CMK (cell line): Measurements from ENCODE around the gene ATP8A2.
"Not testable (repeated sequence)": the region's sequence is repeated elsewhere in the genome, so short reads cannot be mapped to it uniquely, and the experiment has no call there.

Source experiments
- DNase-seq: peaks from one replicate; pipeline ENCODE4 v3.0.0-alpha.2; 2010; ENCODE audit warnings: low read depth

Gene ATP8A2

DNA sequence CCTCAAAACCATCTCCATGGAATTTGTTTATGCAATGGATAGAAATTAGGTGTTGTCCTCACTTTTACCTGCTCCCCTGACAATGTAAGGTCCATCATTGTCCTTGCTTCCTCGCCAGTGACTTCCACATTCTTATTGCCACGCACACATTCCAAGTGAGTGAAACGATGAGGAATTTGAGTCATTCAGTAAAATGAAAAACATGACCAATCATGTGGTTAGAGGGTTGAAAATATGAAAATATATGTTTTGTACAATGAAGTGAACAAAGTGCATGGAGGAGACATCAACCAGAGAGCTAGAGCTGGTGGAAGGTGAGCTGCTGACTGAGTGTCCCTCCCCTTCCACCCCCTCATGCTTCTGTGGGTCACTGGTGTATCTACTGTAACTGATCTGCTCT, 91.7 kb downstream of the ATP8A2 start:
- no peak for DNase-seq

DNA sequence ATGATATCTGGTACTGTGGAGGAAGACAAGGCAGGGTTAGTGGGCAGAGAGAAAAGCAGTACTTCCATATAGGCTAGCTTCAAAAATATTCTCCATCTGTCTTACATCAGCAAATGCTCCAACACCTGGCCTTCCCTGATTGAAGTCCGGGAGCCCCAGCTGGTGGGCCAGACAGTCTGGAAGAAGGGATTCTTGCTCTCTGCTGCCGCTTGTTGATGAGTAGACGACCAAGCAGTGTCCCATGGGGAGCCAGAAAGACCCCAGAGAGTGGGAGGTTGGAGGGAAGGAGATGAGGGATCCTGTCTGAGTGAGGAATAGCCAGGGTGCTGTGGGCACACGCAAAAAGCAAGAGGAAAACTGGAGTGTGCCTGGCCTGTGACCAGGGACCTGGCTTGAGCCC, 95.1 kb downstream of the ATP8A2 start:
- DNase-seq, result no peak

- DNase-seq, result no peak
Observed at GRCh38 chr13:25468325-25469168, 96.8 kb downstream of the ATP8A2 start.

GRCh38 chr13:25469169-25469525, 97.4 kb downstream of the ATP8A2 start:
- DNase-seq, result no peak

- DNase-seq, result no peak
Observed at GRCh38 chr13:25473864-25474263, 102.1 kb downstream of the ATP8A2 start.

- no peak for DNase-seq
Observed at GRCh38 chr13:25478186-25478585, 106.4 kb downstream of the ATP8A2 start.

DNA sequence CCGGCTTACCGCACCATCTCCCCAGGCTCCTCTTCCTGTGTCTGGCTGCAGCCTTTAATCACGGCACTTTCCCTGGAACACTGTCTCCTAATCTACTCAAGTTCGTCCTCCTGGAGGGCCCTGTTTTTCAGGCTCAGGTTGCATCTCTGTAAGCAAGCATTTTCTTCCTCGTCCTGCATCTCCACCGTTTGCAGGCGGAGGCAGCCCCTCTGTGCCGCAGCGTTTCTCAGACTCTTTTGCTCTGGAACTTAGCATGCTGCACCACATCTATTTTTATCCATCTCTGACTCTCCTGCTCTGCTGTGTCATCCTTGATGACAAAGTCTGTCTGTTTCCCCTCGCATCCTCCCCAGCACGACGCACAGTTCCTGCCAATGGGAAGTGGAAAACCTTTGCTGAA, 117.5 kb downstream of the ATP8A2 start:
- no peak for DNase-seq

DNA sequence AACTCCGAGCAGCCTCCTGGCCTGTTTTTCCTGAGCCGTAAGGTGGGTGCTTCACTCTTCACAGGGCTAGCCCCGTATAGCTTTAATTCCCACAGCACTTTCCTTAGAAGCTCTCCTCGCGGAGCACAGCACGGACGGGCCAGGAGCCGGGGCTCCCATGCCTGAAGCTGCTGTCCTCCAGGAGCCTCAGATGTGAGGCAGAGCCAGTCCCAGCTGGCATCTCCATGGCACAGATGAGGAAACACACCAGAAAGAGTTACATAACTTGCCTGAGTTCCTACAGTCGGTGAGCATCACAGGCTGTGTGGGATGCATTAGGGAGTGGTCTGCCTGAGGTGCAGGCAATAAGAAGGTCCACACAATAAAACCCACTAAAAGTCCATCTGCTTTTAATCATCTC, 118.5 kb downstream of the ATP8A2 start:
- no peak for DNase-seq

GRCh38 chr13:25493931-25494640, 122.3 kb downstream of the ATP8A2 start:
- no peak for DNase-seq

DNA sequence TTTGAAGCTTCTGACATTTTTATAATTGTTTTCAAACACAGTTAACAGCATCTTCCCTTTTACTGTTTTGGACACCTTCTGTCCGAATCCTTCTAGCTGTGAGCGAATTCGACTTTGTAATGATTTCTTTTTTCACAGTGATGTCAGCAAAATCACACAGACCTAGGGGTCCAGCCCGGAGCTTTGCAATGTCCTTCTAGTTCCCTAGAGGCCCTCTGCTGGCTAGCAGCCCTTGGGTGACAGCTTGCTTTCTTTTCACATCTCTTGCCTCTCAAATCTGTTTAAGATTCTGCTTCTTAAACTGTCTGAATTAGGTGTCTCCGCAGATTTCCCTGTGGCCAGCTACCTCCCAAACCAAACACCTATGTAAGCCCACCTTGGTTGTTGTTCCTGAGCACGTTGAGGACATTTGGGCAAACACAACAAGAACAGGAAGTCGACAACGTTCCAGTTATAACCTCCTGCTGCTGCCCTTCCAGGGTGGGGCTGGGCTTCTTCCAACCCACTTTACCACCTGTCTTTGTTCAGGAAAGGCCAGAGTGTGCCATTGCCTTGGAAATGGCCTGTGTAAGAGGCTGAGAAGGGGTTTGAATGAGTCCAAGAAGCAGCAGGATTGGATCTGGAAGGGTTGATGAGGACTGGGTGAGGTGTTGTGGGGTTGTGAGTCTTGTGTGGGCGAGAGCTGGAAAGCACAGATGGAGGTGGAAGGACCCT, 123.1 kb downstream of the ATP8A2 start:
- DNase-seq, result no peak

- DNase-seq, result no peak
Observed at GRCh38 chr13:25501231-25501630, 129.5 kb downstream of the ATP8A2 start.

- DNase-seq, result no peak
Observed at GRCh38 chr13:25502031-25502430, 130.3 kb downstream of the ATP8A2 start.

- no peak for DNase-seq
Observed at GRCh38 chr13:25502551-25502950, 130.8 kb downstream of the ATP8A2 start.

GRCh38 chr13:25503856-25504255, 132.1 kb downstream of the ATP8A2 start:
- DNase-seq, result no peak

DNA sequence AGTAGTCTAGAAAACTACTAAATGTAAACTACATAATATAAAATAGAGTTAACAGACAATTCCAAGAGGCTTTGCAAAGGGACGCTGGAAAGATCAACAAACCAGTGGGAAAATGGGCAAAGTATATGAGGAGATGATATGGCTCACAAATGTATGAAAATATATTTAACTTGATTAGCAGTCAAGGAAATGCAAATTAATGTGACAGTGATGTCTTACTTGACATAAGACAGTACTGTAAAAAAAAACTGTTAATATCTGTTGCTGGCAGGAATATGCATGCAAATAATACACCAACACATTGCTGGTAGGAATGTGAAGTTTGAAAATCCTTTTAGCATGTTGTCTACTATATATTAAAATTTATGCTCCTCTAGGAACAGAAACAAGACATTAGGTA, 136.1 kb downstream of the ATP8A2 start:
- no peak for DNase-seq

- not testable (repeated sequence) for DNase-seq
Observed at GRCh38 chr13:25513060-25513459, 141.3 kb downstream of the ATP8A2 start.

DNA sequence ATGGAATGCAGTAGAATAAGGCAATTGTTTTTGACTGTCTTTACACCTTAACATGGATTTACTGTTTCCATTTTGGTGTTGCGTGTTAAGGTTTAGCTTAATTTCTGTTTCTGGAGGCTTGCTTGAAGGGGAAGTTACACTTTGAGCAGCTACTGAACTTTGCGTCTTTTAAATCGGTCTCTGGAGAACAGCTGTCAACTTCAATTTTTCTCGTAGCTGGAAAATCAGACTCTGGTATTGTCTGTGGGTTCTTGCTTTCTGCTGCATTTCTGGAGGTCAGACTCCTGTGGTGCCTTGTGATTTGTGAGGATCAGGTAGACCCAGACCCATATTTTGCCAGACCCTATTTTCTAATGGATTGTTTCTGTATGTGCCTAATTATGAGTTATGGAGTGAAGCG, 146.7 kb downstream of the ATP8A2 start:
- no peak for DNase-seq

DNA sequence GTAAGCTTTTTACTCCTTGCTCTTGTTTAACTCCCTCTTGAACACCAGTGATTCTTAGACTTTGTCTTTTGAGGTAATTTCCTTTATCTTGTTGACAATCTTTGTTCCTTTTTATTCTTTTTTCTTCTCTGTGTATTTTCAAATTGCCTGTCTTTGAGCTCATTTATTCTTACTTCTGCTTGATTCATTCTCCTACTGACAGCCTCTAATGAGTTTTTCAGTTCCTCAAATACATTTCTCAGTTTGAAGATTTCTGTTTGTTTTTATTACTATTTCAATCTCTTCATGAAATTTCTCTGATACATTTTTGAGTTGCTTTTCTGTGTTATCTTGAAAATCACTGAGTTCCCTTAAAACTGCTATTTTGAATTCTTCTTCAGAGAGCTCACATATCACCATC, 154.1 kb downstream of the ATP8A2 start:
- DNase-seq, result no peak

DNA sequence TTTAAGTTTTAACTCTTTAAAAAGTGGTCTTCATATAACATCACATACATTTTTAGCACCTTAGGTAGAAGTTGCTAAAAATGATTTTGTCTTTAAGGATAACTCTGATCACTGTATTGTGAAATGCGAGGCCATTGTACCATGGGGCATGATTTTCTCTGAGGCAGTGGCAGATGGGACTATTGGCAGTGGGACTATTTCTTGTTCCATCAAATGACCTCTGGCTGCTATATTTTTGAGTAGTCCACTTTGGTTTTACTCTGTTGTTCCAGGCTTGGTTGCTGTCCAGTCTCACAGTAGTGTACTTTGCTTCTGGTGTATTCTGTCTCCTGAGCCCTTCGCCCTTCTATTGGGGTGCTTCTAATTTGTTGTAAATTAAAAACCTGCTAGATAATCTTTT, 156.5 kb downstream of the ATP8A2 start:
- DNase-seq, result no peak

DNA sequence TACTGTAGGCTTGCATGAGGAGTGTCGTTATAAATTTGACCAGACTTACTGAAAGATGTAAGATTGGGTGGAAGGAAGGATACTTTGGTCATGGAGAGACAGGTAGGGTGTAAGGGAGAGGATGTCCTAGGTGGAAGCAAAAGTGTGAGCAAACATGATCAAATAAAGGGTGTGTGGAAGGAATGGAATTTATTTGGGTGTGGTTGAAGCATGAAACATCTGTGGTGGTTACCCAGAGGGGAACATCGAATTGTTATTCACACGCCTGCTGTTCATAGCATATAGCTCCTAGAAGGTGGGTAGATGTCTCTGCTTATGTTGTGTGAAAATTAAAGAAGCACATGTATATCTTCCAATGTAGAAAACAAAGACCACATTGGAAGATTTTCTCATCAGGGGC, 157.7 kb downstream of the ATP8A2 start:
- DNase-seq, result no peak

- DNase-seq, result no peak
Observed at GRCh38 chr13:25538276-25538675, 166.5 kb downstream of the ATP8A2 start.

- DNase-seq, result no peak
Observed at GRCh38 chr13:25541434-25542123, 169.8 kb downstream of the ATP8A2 start.
